Right renal cortex interstitium (tissue), 3 donors: ENCODE measurements around the gene CYP27A1. TPM values are rescaled to one million over a fixed set of nuclear protein-coding genes. Genes with fewer than 3 reads are reported as not detected.

ENCODE experiments used
- DNase-seq, 3 donors: peaks; one replicate each; pipeline ENCODE4 v3.0.0-alpha.2; 2013; ENCODE audit warnings: low read depth in 3 of 3, low spot score in 2 of 3
- polyA plus RNA-seq, 3 donors: library from polyadenylated mRNA; unstranded; fragments of 120-200 nt; gene quantifications; one replicate each; pipeline ENCODE4 v1.2.1, GENCODE V29; 2013; ENCODE audit not compliant: insufficient read length in 3 of 3

The CYP27A1 gene
- polyA plus RNA-seq, result 10 to 100 TPM; 47.8 to 59.3 (median 57.3) TPM

DNA sequence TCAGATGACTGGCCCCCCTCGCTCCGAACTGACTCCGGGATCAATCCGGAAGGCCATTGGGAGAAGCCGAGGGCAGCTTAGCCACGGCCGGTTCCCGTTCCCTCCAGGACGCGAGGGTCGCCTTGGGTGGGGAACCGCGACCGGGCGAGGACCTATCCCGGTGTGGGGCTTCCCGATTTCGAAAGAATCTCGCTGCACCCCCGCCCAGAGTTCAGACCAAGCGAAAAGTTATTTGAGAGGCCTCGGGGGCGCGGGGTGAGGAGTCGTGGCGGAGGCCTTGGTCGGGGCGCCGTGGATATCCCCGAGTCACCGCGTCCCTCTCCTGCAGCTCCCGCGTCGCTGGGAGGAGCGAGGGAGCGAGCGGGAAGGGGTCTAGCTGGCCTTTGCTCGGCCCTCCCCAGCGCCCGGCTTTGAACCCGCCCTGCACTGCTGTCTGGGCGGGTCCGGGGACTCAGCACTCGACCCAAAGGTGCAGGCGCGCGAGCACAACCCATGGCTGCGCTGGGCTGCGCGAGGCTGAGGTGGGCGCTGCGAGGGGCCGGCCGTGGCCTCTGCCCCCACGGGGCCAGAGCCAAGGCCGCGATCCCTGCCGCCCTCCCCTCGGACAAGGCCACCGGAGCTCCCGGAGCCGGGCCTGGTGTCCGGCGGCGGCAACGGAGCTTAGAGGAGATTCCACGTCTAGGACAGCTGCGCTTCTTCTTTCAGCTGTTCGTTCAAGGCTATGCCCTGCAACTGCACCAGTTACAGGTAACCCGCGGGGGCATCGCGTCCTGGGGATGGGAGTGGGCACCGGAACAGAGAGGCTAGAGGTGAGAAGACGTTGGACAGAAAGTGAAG, at the start of gene CYP27A1:
Gene CYP27A1, plus strand, starts transcription at position 457 of the 837 bp plus-strand sequence. Its CDS starts 36 bp downstream, at position 493.
- no peak for DNase-seq

DNA sequence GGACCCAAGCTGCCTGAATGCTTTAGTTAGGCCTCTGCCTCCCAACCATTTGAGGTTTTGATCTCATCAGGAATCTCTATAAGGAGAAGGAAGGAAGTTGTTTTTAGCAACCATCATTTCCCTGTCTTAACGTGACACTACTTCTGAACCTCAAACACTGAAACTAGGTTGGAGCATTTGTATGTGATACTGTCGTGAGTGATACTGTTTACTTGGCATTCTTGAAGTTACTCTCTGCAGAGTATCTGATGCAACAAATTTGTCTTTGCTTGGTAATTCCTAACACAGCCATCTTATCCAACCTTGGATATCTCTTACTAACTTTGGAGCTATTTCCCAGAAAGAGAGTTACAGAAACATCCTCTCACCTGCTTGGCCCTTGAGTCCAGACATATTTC, 49.2 kb upstream of the CYP27A1 start:
- DNase-seq, result no peak

DNA sequence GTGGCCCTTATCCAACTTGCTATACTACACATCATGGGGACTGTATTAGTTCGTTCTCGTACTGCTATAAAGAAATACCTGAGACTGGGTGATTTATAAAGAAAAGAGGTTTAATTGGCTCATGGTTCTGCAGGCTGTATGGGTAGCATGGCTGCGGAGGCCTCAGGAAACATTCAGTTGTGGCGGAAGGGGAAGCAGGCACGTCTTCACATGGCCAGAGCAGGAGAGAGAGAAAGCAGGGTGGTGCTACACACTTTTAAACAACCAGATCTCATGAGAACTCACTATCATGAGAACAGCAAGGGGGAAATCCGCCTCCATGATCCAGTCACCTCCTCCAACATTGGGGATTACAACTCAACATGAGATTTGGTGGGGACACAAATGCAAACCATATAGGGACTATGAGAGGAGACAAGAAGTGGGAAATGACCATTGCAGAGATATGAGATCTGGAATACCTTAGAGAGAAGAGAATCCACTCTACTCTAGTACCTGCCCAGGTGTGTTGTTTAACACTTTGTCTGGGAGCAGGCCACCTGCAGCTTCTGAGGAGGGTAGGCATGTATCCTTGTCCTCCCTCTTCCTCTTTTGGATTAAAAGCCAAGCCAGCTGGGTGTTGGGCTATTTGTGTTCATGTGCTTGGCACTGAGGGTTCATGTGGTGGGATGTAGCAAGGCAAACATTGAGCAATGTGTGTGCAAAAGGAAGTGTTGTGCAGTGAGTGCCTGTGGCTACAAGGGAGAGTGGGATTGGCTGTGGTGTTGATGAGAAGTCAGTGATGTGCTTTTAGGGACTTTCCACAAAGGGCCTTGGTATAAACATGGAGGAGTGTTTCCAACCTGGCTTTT, 48.6 kb upstream of the CYP27A1 start:
- DNase-seq, result no peak

DNA sequence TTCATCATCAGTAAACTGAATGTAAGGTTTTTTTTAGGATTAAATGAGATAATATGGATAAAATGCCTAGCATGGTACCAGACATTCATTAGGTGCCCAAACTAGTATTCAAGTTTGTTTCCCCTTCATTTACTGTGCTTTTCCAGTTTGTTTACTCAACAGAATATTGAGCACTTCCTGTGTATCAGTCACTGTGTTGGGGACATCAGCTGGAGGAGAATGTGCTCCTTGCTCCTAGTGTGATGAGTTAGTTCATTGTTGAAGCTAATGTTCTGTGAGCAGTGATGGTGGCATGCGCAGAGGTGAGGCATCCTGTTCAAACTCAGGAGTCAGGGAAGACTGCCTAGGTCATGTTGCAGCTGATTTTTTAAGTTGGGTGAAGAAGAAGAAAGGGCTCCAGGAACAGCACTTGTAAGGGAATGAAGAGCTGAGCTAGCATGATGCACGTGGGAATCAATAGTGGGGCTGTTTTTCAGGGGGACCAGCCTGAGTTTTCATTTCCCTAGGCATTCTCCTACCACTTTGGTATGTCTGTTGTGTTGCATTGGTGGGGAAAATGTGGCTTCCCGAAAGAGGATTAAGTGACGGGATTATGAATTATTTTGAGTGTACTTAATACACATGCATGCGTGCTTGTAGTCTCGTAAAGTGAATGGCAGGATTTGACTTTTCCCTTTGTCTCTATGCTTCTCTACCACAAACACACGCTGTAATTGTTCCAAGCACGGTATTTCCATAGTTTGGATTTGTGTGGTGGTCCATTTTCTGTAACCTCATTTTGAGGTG, 47.6 kb upstream of the CYP27A1 start:
- DNase-seq, result no peak

DNA sequence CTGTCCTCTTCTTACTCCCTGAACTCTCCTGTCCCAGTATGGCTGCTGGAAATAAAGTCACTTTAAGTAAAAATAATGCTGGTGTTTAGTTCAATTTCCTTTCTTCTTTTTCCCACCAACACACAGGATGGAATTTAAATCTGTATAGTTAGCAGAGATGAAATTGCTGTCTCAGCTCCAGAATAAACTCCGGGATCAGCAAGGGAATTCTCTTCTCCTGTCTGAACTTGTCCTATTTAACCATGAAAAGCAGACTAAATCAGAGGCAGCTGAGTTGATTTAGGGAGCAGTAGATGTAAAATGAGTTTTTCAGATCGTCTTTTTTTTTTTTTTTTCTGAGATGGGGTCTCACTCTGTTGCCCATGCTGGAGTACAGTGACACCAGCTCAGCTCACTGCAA, 45.4 kb upstream of the CYP27A1 start:
- no peak for DNase-seq

DNA sequence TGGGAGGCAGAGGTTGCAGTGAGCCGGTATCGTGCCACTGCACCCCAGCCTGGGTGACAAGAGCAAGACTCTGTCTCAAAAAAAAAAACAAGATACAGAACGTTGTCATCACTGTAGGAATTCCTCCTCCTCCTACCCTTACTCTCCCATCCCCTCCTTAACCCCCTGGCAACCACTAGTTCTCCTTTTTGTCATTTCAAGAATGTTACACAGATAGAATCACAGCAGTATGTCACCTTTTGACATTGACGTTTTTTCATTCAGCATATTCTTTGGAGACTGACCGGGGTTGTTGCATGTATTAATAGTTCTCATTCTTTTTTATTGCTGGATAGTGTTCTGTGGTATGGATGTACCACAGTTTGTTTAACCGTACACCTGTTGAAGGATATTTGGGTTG, 38.9 kb upstream of the CYP27A1 start:
- no peak for DNase-seq

DNA sequence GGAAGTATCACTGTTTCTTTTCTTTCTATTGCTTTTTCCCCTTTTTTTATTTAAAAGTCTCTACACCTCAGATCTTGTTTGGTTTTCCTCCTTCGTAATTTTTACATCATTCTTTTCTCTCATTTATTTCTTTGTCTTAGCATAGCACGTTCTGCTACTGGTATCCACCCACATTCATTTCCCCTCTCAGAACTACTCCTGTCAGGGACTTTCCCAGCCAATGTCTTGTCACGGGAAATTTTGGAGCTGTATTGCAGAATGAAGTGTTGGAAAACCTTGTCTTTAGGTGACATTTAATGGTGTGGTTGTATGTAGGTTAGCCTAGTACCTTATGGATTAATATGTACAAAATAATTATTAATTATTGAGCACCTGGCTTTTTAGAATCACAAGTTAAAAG, 37.3 kb upstream of the CYP27A1 start:
- no peak for DNase-seq

DNA sequence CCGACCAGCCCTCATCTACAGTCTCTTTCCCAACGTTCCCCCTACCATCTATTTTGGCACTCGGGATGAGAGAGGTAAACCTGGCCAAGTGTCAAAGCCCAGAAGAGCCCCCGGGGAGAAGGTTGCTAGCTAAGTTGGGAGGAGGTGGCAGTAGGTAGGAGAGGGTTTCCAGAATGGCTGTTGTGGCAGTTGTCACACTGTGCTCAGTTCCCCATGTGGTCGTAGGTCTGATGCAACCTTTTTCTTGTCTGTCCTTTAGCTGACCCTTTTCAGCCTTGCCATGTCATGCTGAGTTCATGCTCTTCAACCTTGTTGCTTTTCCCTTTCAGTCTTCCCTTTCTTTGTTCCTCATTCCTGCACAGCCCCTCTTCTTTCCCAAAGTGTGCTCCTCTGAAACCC, 36.8 kb upstream of the CYP27A1 start:
- no peak for DNase-seq

DNA sequence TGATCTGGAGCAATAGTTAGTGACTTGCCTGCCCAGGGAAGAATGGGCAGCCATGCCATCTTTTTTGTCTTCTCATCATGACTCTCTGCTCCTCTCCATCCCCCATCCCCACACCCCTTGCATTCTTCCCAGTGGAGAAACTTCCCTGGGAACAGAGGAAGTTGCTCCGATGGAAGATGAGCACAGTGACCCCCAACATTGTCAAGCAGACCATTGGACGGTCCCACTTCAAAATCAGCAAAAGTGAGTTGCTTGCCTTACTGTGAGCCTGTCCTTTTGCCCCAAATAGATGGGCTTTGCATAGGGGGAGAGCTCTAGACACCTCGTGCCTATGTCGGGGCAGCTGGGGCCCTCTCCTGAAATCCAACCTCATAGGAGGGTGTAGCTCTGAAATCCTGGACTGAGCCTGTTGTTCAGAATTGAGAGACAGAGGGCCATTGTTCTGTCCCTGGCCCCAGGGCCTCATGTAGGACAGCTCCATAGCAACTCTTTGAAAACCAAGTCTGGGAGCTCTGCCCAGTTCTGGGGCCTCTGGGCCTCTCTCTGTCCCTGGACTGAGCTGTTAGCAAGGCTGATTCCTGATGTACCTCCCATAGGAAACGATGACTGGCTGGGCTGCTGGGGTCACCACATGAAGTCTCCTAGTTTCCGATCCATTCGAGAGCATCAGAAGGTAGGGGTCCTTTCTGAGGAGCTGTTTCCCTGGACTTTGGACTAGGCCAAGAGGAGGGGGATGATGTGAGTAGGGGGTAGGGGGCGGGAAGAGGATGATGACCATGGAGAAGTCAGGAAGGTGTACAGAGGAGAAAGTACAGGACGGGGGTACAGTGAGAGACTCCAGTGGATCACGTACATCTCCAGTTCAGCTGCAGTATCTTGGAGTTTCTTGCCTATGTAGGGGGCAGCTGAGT, 36.1 kb upstream of the CYP27A1 start:
- DNase-seq, result no peak

DNA sequence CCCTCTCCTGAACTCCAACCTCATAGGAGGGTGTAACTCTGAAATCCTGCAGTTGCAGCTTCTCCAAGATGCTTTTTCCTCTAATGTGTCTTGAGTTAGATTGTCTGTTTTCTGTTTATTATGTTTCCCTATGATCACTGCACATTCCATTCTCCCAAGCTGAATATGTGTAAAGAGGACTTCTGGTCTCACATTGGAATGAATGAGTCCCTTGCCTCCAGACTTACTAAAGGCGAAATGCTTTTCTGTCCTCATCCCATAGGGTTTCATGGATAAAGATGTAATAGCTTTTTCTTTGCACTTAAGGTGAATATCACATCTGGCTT, 35.5 kb upstream of the CYP27A1 start:
- no peak for DNase-seq

DNA sequence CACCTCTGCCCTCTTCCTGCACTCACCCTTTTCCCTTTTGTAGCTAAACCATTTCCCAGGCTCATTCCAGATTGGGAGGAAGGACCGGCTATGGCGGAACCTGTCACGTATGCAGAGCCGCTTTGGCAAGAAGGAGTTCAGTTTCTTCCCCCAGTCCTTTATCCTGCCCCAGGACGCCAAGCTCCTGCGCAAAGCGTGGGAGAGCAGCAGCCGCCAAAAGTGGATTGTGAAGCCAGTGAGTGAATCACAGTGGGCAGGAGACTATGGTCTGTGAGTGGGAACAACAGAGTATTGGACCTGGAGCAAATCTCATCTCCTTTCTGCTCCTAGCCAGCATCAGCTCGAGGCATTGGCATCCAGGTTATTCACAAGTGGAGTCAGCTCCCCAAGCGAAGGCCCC, 35.0 kb upstream of the CYP27A1 start:
- DNase-seq, result no peak

DNA sequence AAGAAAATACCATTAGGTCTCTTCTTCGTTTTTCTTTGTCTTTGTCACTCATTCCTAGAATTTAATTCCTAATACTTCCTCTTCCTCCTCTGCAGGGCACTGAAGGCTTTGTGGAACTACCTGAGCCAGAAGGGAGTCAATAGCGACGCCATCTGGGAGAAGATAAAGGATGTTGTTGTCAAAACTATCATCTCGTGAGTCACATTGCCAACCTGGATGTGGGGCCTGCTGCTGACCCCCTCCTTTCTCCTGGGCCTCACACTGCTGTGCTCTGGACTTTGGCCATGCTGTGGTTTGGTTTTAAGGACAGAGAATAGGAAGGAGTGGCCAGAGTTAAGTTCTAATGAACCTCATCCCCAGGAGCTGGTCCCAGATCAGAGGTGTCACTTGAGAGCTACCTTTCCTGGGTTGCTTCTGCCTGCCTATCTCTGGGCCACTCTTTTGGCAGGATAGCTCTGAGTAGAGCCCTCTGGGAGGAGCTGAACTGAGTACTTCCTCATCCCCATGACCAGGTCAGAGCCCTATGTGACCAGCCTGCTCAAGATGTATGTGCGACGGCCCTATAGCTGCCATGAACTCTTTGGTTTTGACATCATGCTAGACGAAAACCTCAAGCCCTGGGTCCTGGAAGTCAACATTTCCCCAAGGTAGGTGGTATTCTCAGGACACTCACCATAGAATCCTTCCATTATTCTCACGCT, 33.1 kb upstream of the CYP27A1 start:
- DNase-seq, result no peak

DNA sequence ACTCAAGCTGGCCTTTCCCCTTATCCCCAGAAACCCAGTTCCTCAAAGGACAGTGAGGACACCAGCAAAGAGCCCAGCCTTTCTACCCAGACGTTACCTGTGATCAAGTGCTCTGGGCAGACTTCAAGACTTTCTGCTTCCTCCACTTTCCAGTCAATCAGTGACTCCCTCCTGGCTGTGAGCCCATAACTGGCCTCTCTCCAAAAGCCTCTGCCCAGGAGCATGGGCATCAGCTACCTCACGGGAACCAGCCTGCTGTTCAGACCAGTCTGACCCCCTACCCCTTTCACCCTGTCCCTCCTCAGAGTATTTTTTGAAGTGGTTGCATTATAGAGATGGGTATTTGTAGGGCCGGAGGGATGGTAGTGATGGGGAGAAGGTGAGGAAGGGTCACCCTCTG, 27.7 kb upstream of the CYP27A1 start:
- no peak for DNase-seq

DNA sequence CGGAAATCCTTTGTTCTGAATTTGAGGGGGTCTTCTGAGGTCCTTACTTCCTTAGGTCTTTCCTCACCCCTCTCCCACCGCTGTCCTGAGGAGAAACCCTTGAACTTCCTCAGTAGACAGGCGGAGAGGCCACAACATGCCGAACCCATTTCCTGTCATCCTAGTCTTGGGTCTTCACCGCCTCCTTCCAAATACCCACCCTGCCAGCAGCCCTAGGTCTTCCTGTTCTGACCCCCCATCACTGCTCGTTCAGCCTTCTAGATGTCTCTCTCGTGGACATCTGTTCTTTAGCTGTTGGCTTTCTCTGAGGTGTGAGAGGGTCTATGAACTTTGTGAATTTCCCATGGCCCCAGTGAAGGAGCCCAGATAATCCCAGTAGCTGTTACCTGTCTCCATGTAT, 27.2 kb upstream of the CYP27A1 start:
- no peak for DNase-seq

DNA sequence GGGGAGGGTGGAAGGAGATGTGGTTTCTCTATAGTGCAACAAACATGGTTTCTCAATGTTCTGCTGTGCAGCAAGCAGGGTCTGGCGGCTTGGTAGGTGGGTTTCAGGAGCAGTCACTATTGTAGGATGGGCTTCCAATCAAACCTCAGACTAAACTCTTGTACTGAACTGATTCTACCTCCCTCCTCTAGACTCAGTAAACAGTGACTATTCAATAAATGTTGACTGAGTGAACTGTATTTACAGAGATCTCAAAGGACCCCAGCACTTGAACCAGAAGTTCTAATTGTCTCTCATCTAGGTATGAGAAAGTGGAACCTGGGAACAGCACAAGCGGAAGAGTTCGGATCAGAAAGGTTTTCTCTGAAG, 26.8 kb upstream of the CYP27A1 start:
- DNase-seq, result no peak

DNA sequence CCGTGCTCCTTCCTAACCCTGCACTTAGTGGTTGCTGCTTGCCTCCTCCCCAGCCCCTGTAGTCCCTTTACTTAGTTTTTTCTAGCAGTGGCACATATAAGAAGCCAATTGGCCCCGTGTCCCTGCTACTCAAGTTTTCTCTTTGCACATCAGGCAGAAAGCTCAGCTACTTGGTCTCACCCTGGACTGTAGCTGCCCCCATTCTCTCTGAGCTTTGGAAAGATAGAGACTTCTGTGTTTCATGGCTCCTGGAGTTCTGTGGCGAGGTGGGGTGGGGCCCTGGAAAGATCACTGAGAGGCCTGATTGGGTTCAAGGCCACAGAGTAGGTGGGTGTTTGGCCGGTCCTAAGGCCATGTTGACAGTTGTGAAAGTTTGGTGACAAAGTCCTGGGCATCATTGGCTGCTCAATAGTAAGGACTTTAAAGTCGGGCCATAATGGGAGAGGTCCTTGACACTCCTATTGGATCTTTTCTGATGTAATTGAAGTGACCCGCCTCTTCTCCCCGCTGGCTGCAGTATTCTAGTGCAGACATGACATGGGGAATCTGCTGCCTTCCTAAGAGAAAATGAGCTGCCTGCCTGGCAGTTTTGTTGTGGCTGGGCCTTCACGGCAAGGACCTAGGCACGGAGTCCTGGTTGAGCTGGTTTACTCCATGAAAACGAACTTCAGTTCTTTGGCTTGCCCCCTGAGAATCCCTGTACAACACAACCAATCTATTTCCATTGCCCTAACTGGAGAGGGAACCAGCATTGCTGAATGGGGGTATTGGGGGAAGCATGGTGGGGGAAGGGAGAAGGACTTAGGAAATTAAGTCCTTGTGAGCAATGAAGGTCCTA, 26.2 kb upstream of the CYP27A1 start:
- DNase-seq, result no peak

DNA sequence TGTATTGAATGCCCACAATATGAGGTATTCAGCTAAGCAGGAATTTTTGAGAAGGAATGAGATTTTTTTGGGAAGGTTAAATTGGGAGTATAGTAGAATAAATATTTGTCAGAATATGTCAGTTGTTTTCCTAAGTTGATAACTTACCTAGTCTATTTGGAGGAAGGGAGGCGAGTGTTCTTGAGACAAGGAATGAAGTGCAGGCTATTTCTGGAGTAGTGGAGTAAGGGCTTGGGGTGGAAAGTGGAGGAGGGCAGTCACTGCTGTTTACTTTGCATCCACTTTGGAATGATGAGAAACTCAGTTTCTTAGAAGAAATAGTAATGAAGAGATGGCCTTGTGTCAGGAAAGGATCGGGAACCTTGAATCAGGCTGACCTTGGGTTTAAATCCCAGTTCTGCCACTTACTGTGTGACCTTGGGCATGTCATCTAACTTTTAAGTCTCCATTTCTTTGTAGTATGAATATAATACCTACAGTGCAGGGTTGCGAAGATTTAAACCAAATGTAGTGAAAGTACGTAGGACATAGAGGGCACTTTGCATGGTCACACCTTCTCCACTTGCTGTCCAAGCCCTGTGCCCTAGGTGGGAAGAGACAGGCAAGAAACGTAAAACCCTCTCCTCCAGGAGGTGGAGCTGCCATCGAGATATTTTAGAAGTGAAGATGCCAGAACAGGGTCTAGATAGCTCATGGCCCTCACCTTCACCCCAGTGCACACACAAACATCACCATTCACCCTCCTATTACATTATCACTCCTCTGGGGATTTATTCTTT, 25.2 kb upstream of the CYP27A1 start:
- DNase-seq, result no peak

DNA sequence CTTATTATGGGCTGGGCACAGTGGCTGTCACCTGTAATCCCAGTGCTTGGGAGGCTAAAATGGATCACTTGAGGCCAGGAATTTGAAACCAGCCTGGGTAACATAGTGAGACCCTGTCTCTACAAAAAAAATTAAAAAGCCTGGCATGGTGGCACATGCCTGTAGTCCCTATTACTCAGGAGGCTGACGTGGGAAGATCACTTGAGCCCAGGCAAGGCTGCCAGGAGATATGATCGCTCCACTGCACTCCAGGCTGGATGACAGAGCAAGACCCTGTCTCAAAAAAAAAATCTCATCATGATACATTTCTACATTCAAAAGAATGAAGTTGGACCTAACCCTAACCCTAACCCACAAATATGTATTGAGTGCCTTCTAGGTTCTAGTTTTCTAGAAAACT, 20.2 kb upstream of the CYP27A1 start:
- no peak for DNase-seq
